Fibroblast of skin of right biceps (primary cell): ENCODE results near the gene RRAGC.
"Not testable (repeated sequence)": the region's sequence is repeated elsewhere in the genome, so short reads cannot be mapped to it uniquely, and the experiment has no call there.

Experiments used
- DNase-seq: peaks from one replicate; pipeline ENCODE4 v3.0.0-alpha.2; 2013

RRAGC gene

GRCh38 chr1:38858833-38859560 lies 575 bp downstream of the RRAGC start:
- DNase-seq, result peak; percentile 58

DNA sequence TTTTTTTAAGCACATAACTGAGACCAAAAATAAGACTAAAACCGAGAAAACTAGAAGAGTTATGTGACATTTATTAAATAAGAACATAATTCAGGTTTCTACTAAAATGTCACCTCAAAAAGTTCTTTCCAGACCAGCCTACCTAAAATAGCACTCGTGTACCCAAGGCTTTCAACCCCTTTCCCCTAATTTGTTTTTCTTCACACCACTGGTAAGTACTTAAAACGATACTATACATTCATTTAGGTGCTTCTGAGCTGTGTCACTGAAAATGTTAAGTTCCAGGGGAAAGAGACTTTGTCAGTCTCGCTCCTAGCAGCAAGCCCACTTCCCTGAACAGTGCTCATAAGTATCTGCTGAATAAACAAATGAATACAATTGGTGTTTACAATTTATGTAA lies 6.8 kb downstream of the RRAGC start:
- no peak for DNase-seq

- DNase-seq, result no peak
Observed at GRCh38 chr1:38848071-38848470, 11.5 kb downstream of the RRAGC start.

- DNase-seq, result no peak
Observed at GRCh38 chr1:38846210-38846609, 13.4 kb downstream of the RRAGC start.

DNA sequence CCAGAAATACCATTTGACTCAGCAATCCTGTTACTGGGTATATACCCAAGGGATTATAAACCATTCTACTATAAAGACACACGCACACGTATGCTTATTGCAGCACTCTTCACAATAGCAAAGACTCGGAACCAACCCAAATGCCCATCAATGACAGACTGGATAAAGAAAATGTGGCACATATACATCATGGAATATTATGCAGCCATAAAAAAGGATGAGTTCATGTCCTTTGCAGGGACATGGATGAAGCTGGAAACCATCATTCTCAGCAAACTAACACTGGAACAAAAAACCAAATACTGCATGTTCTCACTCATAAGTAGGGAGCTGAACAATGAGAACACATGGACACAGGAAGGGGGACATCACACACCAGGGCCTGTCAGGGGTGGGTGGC lies 14.5 kb downstream of the RRAGC start:
- not testable (repeated sequence) for DNase-seq

GRCh38 chr1:38840281-38840680 lies 19.3 kb downstream of the RRAGC start:
- DNase-seq, result no peak

DNA sequence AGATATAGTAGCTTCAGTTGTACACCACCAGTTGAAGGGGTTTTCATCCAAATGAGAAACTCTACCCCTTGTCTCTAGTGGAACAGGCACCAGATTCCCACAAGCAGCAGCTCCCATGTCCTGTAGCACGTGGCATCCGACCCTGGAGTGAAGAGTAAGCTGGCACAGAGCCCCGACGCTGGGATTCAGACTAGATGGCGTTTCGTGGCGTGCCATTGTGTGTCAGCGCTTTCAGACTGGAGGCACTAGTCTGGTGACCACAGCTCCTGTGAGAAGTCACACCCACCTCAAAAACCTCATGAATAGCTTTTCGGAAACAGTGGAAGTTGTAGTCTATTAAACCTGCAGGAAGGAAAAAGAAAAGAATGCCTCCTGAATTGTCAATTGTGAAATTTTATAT lies 20.2 kb downstream of the RRAGC start:
- no peak for DNase-seq

DNA sequence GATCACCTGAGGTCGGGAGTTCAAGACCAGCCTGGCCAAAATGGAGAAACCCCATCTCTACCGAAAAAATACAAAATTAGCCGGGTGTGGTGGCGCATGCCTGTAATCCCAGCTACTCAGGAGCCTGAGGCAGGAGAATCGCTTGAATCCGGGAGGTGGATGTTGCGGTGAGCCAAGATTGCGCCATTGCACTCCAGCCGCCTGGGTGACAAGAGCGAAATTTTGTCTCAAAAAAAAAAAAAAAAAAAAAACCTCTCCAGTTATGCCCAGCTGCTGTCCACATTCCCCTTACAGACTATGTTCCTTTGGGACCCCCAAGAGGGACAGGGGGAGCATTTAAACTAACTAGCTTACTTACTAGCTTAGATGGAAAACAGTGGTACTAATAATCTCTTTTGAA lies 23.3 kb downstream of the RRAGC start:
- DNase-seq, result not testable (repeated sequence)

DNA sequence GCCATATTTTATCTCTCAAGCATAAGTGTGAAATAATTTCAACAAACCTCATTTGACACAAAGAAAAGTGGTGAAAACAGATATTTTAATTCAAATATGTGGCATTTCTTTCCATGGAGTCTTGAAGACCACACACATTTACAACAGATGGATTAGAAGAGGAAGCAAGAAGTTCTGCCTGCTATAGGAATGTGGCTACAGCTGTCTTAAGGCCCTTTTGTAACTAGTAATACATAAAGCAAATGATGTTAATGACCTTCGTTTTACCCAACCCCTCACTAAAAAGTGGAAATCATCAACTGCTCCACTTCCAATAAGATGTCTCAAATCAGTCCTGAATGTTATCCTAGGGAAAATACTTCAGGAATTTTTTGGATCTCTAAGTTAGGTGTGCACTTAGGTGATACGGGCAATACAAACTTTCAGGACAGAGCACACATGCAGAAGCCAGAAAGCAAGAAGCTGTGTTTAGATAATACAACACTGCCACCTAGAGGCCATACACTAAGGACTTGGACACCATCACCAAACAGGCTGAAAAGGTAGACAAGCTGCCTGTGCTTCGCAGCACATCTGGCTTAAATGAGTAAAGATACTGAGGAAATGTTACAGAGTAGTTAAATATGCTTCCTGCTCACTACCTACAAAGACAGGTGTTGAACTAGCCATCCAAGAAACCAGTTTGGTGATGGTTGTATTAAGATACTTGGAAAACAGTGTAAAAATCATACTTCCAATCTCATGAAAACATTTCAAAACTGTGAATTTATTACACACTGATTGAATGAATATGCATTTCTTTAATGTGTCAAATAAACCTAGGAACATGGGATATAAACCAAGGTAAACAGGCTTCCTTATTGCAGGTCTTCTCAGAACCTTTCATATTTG lies 24.4 kb downstream of the RRAGC start:
- peak; percentile 75 for DNase-seq

GRCh38 chr1:38834221-38834782 lies 25.3 kb downstream of the RRAGC start:
- no peak for DNase-seq

- DNase-seq, result no peak
Observed at GRCh38 chr1:38833146-38833545, 26.4 kb downstream of the RRAGC start.

DNA sequence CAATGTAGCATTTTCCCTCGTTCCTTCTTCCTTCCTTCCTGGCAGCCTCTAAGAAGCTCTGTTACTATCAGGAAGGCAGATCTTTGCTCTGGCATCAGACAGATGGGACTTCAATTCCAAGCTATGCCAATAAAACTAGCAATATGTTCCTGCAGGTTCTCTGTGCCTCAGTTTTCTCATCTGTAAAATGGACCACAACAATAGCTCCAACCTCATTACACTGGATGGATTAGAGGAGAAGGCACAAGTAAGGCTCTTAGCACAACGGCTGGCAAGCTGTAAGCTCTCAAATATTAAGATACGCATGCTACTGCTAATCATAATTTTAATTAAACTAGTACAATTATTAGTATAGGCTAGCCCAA lies 27.2 kb downstream of the RRAGC start:
- no peak for DNase-seq

GRCh38 chr1:38831731-38832369 lies 27.7 kb downstream of the RRAGC start:
- DNase-seq, result peak; percentile 12

DNA sequence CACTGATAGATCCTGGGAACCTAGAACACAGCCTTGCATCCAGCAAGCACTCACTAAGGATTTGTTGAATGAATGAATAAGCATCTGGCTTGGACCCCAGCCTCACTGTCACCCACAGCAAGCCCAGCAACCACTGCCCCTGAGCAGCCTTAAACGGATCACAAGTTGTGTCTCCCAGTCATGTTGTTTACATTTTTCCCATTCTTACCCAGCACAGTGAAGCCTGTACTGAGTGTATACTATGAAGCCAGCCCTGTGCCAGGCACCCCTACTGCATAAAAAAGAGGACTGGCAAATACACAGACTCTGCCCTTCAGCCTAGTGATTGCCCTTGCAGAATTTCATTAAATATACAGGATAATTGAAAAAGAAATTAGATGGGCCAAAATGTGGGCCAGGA lies 30.2 kb downstream of the RRAGC start:
- DNase-seq, result no peak

GRCh38 chr1:38827318-38827717 lies 32.3 kb downstream of the RRAGC start:
- DNase-seq, result no peak

GRCh38 chr1:38826886-38827285 lies 32.7 kb downstream of the RRAGC start:
- DNase-seq, result no peak

- no peak for DNase-seq
Observed at GRCh38 chr1:38826262-38826661, 33.3 kb downstream of the RRAGC start.

- no peak for DNase-seq
Observed at GRCh38 chr1:38820860-38821259, 38.7 kb downstream of the RRAGC start.

DNA sequence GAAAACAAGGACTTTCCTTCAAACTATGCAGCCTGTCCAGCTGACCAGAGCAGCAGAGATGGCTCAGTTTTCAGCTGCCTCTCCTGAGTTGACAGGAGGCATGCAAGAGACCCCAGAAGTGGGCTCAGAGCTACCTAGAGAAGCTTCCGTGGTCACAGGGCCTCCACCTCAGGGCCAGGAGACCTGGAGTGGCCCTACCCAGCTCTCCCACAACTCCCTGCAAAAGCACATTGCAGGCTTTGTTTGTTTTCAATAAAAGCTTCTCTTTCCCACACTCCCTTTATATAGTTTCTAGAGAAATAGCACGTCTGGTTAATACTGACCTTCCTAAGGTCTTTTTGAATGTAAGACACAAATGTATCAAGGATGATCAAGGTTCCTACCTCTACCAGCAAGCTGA lies 40.1 kb downstream of the RRAGC start:
- DNase-seq, result no peak

GRCh38 chr1:38819040-38819439 lies 40.5 kb downstream of the RRAGC start:
- no peak for DNase-seq

DNA sequence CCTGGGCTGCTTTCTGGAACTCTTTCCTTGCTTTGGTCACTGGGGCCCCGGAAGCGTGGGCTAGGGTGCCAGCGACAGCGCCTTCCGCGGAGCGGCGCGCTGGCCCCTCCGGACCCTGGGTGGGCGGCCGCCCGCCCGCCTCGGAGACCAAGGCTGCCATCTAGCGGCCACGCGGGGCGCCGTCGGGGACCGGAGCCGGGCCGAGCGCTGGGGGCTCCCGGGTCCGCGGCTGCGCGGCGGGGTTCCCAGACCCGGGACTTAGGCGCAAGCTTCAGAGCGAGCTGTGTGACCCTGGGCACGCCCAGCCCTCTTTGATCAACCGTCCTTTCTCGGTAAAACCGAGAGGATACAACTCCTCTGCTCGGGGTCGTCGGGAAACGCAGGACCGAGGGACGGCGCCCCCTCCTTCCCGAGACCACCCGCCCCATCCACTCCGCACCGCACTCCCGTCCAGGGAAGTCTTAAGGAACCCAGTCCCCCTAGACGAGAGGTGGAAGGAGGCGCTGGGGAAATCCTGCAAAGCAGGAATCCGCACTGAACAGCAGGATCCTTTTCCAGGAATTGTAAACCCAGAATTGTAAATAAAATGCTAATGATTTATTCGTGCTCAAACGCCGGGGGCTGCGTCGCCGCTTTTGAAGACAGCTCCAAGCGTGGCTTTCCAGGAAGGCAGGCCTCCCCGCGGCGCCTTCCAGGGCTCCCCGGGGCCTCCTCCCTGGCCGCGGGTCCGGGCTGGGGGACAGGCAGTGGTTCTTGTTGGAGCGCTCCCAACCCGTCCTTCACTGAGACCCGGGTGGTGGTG lies 41.2 kb downstream of the RRAGC start:
- DNase-seq, result peak; percentile 10
